Progenitor cell of endocrine pancreas (in vitro differentiated cells): ENCODE data around the gene STAT6. TPM values are rescaled to one million over a fixed set of nuclear protein-coding genes. Genes with fewer than 3 reads are reported as not detected.

Experiments used
- DNase-seq: peaks from one replicate; pipeline ENCODE4 v3.0.0; 2021; ENCODE audit warnings: low spot score; ENCODE audit not compliant: unreplicated experiment
- H3K27ac Mint-ChIP-seq: 2 replicates; pipeline ENCODE4 v1.8.0; 2021; ENCODE audit warnings: mild to moderate bottlenecking, moderate library complexity, mixed read lengths
- H3K27me3 Mint-ChIP-seq: 2 replicates; pipeline ENCODE4 v1.8.0; 2021; ENCODE audit warnings: mixed read lengths
- H3K36me3 Mint-ChIP-seq: 2 replicates; pipeline ENCODE4 v1.8.0; 2022; ENCODE audit warnings: mixed read lengths; ENCODE audit not compliant: insufficient read depth
- H3K4me1 Mint-ChIP-seq: 2 replicates; pipeline ENCODE4 v1.8.0; 2021; ENCODE audit warnings: low read depth, mixed read lengths
- H3K4me3 Mint-ChIP-seq: 2 replicates; pipeline ENCODE4 v1.8.0; 2021; ENCODE audit warnings: low read depth, mild to moderate bottlenecking, moderate library complexity, mixed read lengths
- H3K9me3 Mint-ChIP-seq: 2 replicates; pipeline ENCODE4 v1.8.0; 2021; ENCODE audit warnings: low read depth, mixed read lengths
- CTCF ChIP-seq: fragments of 200-600 bp; sonication (generic); IDR thresholded peaks from one replicate; pipeline ENCODE4 v1.5.0; 2021; ENCODE audit warnings: antibody characterized with exemption, mild to moderate bottlenecking; ENCODE audit not compliant: unreplicated experiment
- total RNA-seq: library from RNA; stranded (reverse); gene quantifications from 2 replicates; pipeline ENCODE4 v1.2.1, GENCODE V29; 2021

The STAT6 gene
- total RNA-seq, 1 donor from 2014 or later = 130 TPM

GRCh38 chr12:57142727-57143126, 31.6 kb upstream of the STAT6 start:
- no peak overlapping the region for H3K4me3 Mint-ChIP-seq
- no peak for TF ChIP-seq CTCF
- H3K36me3 Mint-ChIP-seq = peaks cover 27% of the 10 kb centered on the region
- peak overlapping the region; percentile 30 for H3K27ac Mint-ChIP-seq
- DNase-seq = no peak
- no peaks in the 10 kb centered on the region for H3K27me3 Mint-ChIP-seq
- peaks cover 22% of the 10 kb centered on the region for H3K4me1 Mint-ChIP-seq
- no peaks in the 10 kb centered on the region for H3K9me3 Mint-ChIP-seq

GRCh38 chr12:57142121-57142520, 31.0 kb upstream of the STAT6 start:
- TF ChIP-seq CTCF = no peak
- peaks cover 25% of the 10 kb centered on the region for H3K36me3 Mint-ChIP-seq
- DNase-seq = no peak
- H3K4me3 Mint-ChIP-seq = no peak overlapping the region
- H3K9me3 Mint-ChIP-seq = no peaks in the 10 kb centered on the region
- no peaks in the 10 kb centered on the region for H3K27me3 Mint-ChIP-seq
- H3K27ac Mint-ChIP-seq = peak overlapping the region; percentile 19
- peaks cover 16% of the 10 kb centered on the region for H3K4me1 Mint-ChIP-seq

- Mint-ChIP-seq H3K9me3 (no peaks in the 10 kb centered on the region), H3K27ac (peak overlapping the region; percentile 34), H3K36me3 (peaks cover 24% of the 10 kb centered on the region), H3K27me3 (no peaks in the 10 kb centered on the region), H3K4me1 (peaks cover 9% of the 10 kb centered on the region), H3K4me3 (no peak overlapping the region)
- DNase-seq = no peak
- TF ChIP-seq CTCF = no peak
Observed at GRCh38 chr12:57141249-57141648, 30.1 kb upstream of the STAT6 start.

DNA sequence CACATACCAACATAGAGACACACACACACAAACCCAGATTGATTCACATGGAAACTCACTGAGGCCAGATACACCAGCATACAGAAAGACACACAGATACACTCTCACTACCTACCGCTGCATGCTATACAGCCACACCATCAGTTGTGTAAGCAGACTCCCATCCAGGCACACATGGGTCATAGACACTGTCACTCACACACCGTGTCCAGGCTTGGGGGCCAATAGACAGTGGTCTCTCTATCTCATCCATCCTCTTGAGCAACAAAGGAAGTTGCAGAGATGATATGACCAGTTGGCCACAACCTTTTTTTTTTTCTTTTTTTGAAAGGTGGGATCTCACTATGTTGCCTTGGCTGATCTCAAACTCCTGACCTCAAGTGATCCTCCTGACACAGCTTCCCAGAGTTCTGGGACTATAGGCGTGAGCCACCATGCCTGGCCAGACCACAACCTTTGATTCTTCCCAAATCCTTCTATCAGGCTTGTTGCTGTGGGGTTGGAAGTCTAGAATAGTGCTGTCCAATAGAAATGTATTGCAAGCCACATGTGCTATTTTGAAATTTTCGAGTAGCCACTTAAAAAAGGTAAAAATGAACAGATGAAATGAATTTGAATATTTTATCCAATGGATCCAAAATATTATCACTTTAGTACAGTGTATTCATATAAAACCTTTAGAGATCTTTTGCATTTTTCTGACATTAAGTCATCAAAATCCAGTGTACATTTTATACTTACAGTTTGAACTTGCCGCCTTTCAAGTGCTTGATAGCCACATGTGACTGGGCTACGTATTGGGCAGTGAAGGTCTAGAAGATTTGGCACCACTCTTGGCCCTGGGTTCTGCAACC, 28.9 kb upstream of the STAT6 start:
- DNase-seq = no peak
- Mint-ChIP-seq H3K36me3 (peaks cover 17% of the 10 kb centered on the region), H3K4me1 (peaks cover 9% of the 10 kb centered on the region), H3K9me3 (no peaks in the 10 kb centered on the region), H3K27ac (no peak overlapping the region), H3K4me3 (no peak overlapping the region), H3K27me3 (no peaks in the 10 kb centered on the region)
- no peak for TF ChIP-seq CTCF

GRCh38 chr12:57138526-57139272, 27.5 kb upstream of the STAT6 start:
- Mint-ChIP-seq H3K27me3 (no peaks in the 10 kb centered on the region), H3K9me3 (no peaks in the 10 kb centered on the region), H3K4me1 (peaks cover 14% of the 10 kb centered on the region), H3K27ac (no peak overlapping the region), H3K36me3 (peaks cover 17% of the 10 kb centered on the region), H3K4me3 (no peak overlapping the region)
- DNase-seq = no peak
- no peak for TF ChIP-seq CTCF
